ENCODE data around the gene INTS15. TPM values are rescaled to one million over a fixed set of nuclear protein-coding genes. Genes with fewer than 3 reads are reported as not detected.

INTS15 gene
- total RNA-seq, 2 donors from 2014 or later = 22.5 to 24.4 TPM

GRCh38 chr7:6637544-6638229 is 47.9 kb downstream of the INTS15 start:
- intact Hi-C loops (cut with DNase I, micrococcal nuclease) = no loop called here
- peak in 1 of 2 donors; percentile 47 for DNase-seq
- ATAC-seq = peak; percentile 51

DNA sequence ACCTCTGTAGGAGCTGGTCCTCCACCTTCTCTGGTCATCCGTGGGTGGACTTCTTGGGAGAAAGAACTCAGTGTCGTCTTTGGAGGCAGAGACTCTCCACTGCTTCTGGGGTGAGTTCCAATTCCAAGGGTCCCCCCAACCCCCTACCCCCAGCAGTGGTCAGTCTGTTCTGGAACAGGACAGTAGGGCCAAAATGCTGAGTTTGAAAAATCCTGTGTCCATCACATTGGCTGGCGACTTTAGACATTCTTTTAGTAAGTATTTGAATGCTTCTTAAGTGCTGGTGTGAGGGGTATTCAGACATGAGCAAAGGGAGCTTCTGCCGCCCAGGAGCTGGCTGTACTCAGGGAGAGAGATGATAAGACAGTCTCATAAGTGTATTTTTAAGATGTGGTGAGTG is 49.2 kb downstream of the INTS15 start:
- intact Hi-C loops (cut with DNase I, micrococcal nuclease) = no loop called here
- no peak for ATAC-seq
- no peak for DNase-seq

GRCh38 chr7:6639627-6640026 is 49.8 kb downstream of the INTS15 start:
- ATAC-seq = no peak

GRCh38 chr7:6640246-6640721 is 50.5 kb downstream of the INTS15 start:
- DNase-seq = no peak
- no peak for ATAC-seq
- intact Hi-C loops (cut with DNase I, micrococcal nuclease) = no loop called here

More at GRCh38 chr7:6639627-6640026, 49.8 kb downstream of the INTS15 start:
- DNase-seq = no peak
- intact Hi-C loops (cut with DNase I, micrococcal nuclease) = no loop called here

DNA sequence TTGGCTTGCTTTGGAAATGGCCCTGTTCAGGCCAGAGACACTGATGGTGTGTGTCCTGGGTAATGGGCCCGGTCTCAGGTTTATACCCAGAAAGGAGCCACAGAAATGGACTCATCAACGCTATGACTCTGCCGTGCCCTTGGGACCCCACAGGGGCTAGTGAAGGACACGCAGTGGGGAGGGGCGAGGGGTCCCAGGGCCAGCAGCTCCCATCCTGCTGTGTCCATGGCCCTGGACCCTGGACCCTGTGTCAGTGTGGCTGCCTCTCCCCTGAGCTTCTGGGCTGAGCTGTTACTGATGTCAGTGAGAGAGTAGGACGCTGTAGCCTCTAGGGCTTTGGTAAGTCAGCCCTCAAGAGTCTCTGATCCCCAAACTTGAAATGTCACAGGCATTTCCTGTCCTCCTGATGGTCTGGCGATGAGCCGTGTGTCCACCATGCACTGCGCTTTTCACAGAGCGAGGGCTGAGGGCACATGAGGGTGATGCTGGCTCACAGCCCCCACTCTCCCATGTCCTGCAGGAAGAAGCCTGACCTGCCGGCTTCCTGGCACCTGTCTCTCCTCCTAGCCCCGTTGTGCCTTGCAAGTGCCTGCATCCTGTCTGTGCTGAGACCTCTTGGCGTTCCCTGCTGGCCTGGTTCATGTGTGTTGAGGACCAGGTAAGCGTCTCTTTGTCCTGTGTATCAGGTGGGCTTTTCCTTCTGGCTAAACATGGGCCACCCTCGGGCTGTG is 51.6 kb downstream of the INTS15 start:
- ATAC-seq (no peak), DNase-seq (no peak)
- intact Hi-C loops (cut with DNase I, micrococcal nuclease) = no loop called here

DNA sequence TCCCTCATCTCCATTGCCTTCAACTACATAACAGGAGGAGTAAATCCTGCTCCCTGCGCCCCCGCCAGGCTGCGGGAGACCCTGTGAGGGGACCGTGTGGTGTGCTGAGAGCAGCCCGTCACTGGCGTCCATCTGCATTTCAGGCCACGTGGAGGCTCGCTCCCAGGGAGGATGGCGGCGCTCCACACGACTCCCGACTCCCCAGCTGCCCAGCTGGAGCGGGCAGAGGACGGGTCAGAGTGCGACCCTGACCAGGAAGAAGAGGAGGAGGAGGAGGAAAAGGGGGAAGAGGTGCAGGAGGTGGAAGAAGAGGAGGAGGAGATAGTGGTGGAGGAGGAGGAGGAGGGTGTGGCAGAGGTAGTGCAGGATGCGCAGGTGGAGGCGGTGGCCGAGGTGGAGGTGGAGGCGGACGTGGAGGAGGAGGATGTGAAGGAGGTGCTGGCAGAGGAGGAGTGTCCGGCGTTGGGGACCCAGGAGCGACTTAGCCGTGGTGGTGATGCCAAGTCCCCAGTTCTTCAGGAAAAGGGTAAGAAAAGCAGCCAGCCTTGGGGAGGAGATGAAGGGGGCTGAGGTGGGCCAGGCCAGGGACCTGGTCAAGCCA is 52.5 kb downstream of the INTS15 start:
- ATAC-seq = no peak
- intact Hi-C loops (cut with DNase I, micrococcal nuclease) = no loop called here
- no peak for DNase-seq

- no peak for ATAC-seq
- intact Hi-C loops (cut with DNase I, micrococcal nuclease) = no loop called here
- DNase-seq = no peak
Observed at GRCh38 chr7:6642861-6643640, 53.2 kb downstream of the INTS15 start.

DNA sequence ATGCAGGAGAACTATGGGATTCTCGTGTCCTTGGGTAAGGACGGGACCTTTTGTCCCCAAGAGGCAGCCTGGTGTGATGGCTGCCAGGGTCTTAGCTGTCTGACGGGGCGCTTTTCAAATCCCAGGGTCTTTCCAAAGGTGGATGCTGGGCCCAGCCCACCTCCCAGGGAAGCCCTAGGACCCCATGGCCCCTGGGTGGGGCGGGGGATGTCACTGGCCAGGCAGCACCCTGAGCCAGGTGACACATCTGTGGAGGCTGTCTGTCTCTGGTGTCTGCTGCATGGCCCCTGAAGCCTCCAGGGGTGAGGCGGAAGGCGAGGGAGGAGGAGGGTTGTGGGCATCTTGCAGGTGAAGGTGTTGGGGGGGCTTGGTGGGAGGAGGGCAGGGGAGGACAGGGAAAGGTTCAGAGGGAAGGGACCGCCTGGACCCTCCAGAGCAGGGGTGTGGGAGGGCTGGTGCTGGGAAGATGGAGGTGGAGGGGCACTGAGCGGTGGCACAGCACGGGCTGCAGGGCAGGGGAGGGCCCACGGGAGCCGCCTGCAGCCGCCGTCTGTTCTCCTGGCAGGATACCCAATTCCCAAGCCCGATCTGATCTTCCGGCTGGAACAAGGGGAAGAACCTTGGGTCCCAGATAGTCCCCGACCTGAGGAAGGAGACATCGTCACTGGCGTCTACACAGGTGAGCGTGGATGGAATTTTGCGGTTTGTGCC is 54.2 kb downstream of the INTS15 start:
- no peak for ATAC-seq
- no peak for DNase-seq
- intact Hi-C loops (cut with DNase I, micrococcal nuclease) = no loop called here

- DNase-seq (no peak), ATAC-seq (no peak)
- intact Hi-C loops (cut with DNase I, micrococcal nuclease) = no loop called here
Observed at GRCh38 chr7:6644728-6645127, 54.9 kb downstream of the INTS15 start.

DNA sequence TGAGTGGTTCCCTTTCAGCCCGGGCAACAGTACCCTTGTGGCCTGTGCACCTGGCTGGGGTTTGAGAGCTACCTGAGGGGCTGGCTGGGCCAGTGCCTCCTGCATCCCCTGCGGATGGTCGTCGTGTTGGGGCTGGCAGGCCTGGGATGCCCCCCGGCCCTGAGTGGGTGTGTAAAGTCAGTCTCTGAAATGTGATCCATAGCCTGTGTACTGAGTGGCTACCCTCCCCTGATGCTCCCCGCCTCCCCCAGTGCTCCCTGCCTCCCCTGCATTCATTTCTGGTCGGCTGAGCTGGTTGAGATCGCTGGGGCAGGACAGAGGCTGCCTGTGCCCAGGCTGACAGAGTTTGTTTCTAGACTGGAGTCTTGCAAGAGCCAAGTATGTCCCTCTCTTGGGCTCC is 56.6 kb downstream of the INTS15 start:
- intact Hi-C loops (cut with DNase I, micrococcal nuclease) = no loop called here
- ATAC-seq (no peak), DNase-seq (no peak)

- no peak for DNase-seq
- intact Hi-C loops (cut with DNase I, micrococcal nuclease) = no loop called here
- ATAC-seq = no peak
Observed at GRCh38 chr7:6647080-6647479, 57.3 kb downstream of the INTS15 start.

DNA sequence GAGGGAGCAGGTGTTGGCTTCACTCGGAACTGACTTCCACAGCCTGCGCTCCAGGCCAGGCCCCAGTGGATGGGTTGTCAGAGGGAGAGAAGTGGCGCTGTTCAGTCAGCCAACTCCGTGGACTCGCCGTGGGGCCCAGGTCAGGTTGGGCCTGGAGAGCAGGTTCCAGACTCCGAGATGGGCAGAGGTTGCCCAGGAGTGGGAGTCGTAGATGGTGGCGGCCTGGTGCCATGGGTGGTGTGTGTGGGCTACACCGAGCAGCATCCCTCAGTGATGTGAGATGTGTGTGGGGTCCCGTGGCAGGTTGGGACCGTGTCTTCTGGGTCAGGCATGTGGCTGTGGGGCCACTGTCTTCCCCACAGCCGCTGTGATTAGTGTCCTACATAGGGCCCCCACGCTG is 57.7 kb downstream of the INTS15 start:
- DNase-seq = no peak
- intact Hi-C loops (cut with DNase I, micrococcal nuclease) = no loop called here
- no peak for ATAC-seq

- intact Hi-C loops (cut with DNase I, micrococcal nuclease) = no loop called here
- ATAC-seq (no peak), DNase-seq (no peak)
Observed at GRCh38 chr7:6648066-6648814, 58.4 kb downstream of the INTS15 start.

DNA sequence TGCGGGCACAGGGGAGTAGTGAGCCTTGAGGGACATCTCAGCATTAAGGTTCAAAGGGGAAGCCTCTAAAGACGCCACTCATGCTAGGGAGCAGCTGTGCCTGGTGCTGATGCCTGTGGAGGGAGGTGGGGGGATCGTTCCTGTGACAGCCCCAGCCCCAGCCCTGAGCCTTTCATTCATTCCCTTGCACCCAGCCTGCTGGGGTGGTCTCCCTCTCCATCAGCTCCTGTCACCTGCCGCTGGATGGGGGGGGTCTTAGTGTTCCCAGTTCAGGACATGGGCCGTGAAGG is 58.9 kb downstream of the INTS15 start:
- no peak for ATAC-seq
- intact Hi-C loops (cut with DNase I, micrococcal nuclease) = no loop called here
- no peak for DNase-seq

GRCh38 chr7:6649241-6649961 is 59.6 kb downstream of the INTS15 start:
- intact Hi-C loops (cut with DNase I, micrococcal nuclease) = no loop called here
- DNase-seq (no peak), ATAC-seq (no peak)

DNA sequence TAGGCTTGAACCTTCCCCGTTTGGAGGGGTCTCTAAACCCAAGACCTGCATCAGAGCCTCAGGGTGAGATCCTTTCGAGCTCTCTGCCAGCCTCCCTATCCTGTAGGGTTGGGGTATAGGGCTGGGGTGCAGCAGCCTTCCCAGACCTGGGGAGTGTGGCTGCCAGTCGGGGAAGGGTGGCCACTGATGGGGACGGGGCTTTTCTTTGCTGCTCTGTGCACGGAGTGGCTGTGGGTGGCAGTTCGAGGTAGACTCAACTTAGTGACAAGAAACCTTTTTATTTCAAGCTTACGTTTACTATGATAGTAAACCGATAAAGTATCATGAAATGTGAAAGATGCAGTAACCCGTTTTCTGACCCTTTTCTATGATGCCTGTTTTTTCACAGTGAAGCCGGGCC is 60.3 kb downstream of the INTS15 start:
- ATAC-seq (no peak), DNase-seq (no peak)
- intact Hi-C loops (cut with DNase I, micrococcal nuclease) = no loop called here

DNA sequence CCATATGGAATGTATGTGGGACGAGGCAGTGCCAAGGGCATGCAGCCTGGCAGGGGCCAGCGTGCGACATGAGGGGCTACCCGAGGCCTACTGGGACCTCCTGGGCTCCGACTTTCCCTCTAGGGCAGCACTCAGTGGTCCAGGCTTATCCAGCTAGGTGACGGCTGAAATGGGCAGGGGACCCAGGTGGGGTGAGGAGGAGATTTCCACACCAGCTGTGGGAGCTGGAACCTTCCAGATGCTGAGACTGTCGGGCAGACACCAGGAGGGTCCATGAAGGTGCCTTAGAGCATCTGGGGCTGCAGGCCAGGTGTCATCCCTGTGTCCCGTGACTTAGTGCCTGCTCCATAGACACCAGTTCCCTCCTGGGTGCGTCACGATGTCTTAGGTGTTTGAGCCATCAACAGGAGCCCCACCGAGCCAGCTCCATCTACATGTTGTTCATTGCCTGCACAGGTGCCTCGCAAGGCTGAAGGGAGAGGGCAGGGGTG is 60.7 kb downstream of the INTS15 start:
- DNase-seq (no peak), ATAC-seq (no peak)
- intact Hi-C loops (cut with DNase I, micrococcal nuclease) = no loop called here
